HG03342 (cell line): ENCODE data around the gene MEX3C.

Experiments
- ATAC-seq: cut with Tn5 transposase; IDR thresholded peaks from one replicate; pipeline ENCODE4 v1.9.1; 2021; ENCODE audit warnings: mild to moderate bottlenecking, moderate library complexity; ENCODE audit not compliant: unreplicated experiment

Gene MEX3C

DNA sequence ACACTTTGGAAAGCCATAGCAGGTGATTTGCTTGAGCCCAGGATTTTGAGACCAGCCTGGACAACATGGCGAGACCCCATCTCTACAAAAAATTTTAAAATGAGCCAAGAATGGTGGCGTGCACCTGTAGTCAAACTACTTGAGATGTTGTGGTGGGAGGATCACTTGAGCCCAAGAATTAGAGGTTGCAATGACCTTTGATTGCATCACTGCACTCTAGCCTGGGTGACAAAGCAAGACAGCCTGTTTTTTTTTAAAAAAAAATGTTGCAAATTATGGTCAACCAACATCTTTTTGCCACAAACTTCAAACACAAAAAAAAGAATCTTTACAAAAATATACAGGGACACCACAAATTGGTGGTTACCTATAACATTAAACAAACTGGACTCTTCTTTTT, 40.3 kb downstream of the MEX3C start:
- no peak for ATAC-seq

DNA sequence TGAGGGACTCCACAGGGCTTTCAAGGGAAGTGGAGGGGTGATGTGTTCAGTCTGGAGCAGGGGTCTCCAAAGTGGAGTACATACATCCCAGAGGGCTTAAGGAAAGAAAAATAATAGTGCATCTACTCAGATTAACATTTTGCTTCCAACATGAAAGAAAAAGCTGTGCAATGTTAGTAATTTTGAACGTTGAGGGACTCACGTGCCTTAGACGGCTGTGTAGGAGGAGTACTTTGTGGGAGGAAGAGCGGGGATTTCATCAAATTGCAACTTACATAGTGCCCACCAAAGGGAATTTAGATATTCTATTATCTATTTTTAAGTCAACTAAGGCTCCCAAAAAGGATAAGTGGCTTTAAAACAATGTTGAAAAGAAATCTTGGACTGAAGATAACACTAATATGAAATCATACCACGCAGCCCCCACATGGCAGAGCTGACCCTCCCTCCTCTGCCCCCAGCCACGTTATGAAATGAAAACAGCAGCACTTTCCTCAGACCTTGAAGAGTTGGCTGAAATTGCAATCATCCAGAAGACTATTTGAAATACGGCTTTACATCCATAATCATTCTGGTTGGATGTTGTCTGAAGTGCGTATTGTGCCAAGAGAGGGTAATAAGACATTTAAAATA, 42.9 kb downstream of the MEX3C start:
- ATAC-seq = no peak

GRCh38 chr18:51153659-51154371, 43.7 kb downstream of the MEX3C start:
- ATAC-seq = peak; percentile 72

GRCh38 chr18:51151568-51152511, 45.6 kb downstream of the MEX3C start:
- ATAC-seq = peak; percentile 33

- no peak for ATAC-seq
Observed at GRCh38 chr18:51151185-51151567, 46.3 kb downstream of the MEX3C start.

DNA sequence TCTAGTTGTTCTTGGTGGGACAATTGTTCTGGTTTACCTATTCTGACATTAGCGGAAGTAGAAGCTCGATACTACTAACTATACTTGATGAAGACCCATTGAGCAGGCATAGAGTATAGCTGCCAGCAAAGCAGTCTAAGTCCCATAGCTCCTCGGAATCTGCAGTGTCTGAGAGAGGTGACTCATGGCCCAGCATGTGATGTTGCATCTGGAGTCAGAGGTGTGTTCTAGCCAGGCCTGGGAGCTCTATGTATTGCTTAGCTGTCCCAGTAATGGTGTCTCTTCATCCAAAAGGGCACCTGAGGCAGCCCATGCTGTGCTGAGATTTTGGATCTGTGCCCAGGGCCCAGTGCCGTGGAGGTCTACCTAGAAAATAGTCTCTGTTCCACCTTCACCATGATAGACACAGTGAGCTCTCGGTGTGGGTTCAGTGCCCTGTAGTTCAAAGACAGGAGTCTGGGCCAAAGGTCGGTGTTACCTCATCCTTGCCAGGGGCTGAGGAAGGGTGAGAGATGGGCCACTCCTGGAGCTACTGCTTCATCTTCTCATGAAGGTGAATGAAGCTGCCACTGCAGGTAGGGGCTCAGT, 47.3 kb downstream of the MEX3C start:
- no peak for ATAC-seq

- ATAC-seq = no peak
Observed at GRCh38 chr18:51149670-51150069, 47.8 kb downstream of the MEX3C start.

DNA sequence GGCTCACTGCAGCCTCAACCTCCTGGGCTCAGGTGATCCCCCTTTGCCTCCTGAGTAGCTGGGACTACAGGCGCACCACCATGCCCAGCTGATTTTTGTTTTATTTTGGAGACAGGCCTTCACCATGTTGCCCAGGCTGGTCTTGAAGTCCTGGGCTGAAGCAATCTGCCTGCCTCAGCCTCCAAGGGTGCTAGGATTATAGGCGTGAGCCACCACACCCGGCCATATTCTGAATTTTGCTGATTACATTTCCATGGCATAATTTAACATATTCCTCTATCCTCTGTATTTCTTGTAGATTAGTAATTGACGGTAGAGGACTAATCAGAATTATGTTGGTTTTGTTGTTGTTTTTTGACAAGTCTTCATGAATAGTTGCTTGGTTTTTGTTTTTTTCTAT, 50.6 kb downstream of the MEX3C start:
- ATAC-seq = no peak

DNA sequence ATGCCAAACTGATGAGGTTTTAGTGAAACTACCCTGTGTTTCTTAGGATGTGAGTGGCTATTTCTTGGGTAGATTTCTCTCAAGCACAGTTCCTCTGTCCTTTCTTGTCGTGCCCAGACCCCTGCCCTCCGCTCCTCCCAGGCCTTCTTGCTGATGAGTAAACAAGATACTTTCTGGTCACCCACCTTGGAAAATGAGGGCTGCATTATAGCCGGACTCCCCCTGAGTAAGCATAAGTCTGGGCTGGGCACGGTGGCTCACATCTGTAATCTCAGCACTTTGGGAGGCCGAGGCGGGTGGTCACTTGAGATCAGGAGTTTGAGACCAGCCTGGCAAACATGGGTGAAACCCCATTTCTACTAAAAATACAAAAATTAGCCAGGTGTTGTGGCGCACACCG, 58.5 kb downstream of the MEX3C start:
- ATAC-seq = no peak

GRCh38 chr18:51137891-51138290, 59.6 kb downstream of the MEX3C start:
- no peak for ATAC-seq

DNA sequence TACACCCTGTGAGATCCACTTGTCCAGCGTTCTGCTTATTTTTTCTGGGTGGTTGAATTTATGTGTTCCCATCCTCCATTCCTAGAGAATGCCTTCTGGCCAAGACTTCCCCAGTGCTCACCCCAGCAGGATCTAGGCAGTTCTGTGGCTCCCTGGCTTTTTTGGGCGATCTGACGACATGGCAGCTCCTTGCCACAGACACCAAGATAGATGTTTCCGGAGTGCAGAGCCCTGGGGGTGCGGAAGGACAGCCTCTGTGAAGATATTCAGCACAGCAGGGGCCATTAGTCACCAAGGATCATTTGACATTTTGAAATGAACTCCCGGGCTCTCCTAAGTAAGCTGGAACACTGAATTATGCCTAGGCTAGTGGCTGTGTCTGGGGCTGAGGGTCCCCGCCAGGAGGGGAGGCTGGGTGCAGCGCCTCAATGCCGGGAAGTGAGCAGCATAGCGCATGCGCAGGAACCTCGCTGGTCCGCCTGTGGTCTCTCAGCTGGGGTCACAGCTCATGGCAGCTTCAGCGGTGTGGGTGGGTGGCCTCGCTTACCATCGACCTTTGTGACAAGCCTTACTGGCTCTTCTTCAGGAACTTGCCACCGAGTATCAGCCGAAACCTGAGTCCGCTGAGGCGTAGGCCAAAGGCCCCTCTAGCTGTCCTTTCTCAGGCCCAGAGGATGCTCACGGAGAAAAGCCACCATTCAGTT, 60.3 kb downstream of the MEX3C start:
- ATAC-seq = no peak

GRCh38 chr18:51135795-51136194, 61.7 kb downstream of the MEX3C start:
- no peak for ATAC-seq

DNA sequence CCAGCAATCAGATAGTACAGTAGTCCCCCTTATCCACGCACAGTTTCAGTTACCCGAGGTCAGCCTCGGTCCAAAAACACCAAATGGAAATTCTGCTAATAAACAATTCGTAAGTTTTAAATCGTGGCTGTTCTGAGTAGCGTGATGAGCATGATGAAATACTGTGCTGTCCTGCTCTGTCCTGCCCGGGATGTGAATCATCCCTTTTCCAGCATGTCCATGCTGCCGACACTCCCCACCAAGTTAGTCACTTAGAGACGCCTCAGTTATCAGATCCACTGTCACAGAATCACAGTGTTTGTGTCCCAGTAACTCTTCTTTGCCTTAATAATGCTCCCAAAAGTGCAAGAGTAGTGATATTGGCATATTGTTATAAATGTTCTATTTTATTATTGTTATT, 62.1 kb downstream of the MEX3C start:
- no peak for ATAC-seq

DNA sequence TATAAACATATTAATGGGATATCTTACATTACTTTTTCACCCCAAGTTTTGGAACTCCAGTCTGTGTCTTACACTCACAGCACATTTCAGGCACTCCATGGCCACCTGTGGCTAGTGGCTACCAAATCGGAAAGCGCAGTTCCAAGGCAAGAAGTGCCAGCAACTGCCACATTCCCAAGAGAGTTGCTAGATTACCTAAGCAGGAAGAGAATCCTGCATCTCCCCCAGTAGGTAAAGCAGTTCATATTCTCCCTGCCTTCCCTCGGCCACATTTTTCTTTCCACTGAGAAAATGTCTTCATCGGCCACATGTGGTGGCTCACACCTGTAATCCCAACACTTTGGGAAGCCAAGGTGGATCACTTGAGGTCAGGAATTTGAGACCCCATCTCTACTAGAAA, 62.8 kb downstream of the MEX3C start:
- ATAC-seq = no peak

DNA sequence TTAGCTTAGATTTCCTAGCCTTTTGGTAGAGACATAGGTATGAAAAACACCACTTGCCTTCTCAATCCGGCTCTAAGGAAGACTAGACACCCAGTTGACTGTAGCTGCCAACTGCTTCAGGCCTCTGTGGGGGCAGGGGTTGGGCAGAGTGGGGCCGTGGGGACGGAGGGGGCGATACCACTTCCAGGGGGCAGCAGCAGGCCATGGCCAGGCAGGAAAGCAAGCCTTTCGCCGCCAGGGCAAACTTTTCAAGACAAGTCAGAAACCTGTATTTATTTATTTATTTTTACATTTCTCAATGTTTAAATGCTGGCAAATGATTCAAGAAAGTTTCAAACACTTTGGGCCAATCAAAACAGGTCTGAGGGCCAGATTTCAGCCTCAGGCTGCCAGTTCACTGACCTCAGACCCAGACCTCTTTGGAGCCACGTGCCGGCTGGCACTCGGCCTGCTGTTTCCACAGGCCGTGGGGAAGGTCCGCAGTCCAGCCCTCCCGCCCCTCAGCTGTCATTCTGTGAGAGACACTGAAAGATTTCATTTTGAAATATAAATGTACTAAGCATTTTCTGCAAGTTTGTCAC, 63.8 kb downstream of the MEX3C start:
- no peak for ATAC-seq

GRCh38 chr18:51132256-51132935, 65.1 kb downstream of the MEX3C start:
- no peak for ATAC-seq

GRCh38 chr18:51128533-51128932, 68.9 kb downstream of the MEX3C start:
- no peak for ATAC-seq

GRCh38 chr18:51127664-51128063, 69.8 kb downstream of the MEX3C start:
- no peak for ATAC-seq

DNA sequence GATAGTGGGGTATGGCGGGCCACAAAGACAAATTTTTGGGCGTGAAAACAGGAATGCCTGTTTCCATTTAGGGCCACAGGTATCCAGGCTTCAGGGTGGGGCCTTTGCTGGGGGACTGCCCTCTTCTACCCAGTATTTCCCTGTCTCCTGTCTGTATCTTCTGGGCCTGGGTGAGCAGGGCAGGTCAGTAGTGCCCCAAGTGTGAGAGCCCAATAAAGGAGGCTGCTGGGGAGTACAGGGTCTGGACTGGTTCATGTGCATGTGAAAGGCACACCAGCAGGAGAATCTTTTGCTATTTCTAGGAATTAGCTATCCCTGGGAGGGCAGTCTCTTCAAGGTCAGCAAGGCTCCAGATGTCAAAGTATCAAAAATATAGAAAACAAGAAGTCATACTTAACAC, 71.5 kb downstream of the MEX3C start:
- no peak for ATAC-seq
